AG08395 (cell line): Measurements from ENCODE around the gene SREBF1.
"Not testable (repeated sequence)": the region's sequence is repeated elsewhere in the genome, so short reads cannot be mapped to it uniquely, and the experiment has no call there.

Source experiments
- DNase-seq: peaks from one replicate; pipeline ENCODE4 v3.0.0; 2012; ENCODE audit warnings: mixed read lengths, low spot score

The SREBF1 gene

GRCh38 chr17:17812211-17813054 is 24.4 kb downstream of the SREBF1 start:
- DNase-seq, result peak; percentile 86

- DNase-seq, result no peak
Measured at GRCh38 chr17:17811381-17812210, 25.2 kb downstream of the SREBF1 start.

GRCh38 chr17:17810895-17811248 is 25.9 kb downstream of the SREBF1 start:
- no peak for DNase-seq

GRCh38 chr17:17810084-17810894 is 26.5 kb downstream of the SREBF1 start:
- peak; percentile 66 for DNase-seq

GRCh38 chr17:17809531-17810083 is 27.2 kb downstream of the SREBF1 start:
- no peak for DNase-seq

- DNase-seq, result no peak
Measured at GRCh38 chr17:17808706-17809432, 27.9 kb downstream of the SREBF1 start.

- not testable (repeated sequence) for DNase-seq
Measured at GRCh38 chr17:17808200-17808599, 28.6 kb downstream of the SREBF1 start.

GRCh38 chr17:17807440-17807839 is 29.3 kb downstream of the SREBF1 start:
- DNase-seq, result no peak

GRCh38 chr17:17806611-17807274 is 30.0 kb downstream of the SREBF1 start:
- DNase-seq, result no peak

- DNase-seq, result no peak
Measured at GRCh38 chr17:17806035-17806434, 30.8 kb downstream of the SREBF1 start.

- no peak for DNase-seq
Measured at GRCh38 chr17:17805575-17805974, 31.2 kb downstream of the SREBF1 start.

- DNase-seq, result no peak
Measured at GRCh38 chr17:17804007-17804406, 32.8 kb downstream of the SREBF1 start.

- DNase-seq, result no peak
Measured at GRCh38 chr17:17801800-17802481, 34.8 kb downstream of the SREBF1 start.

GRCh38 chr17:17800504-17801021 is 36.2 kb downstream of the SREBF1 start:
- no peak for DNase-seq

GRCh38 chr17:17798573-17799255 is 38.1 kb downstream of the SREBF1 start:
- no peak for DNase-seq

- no peak for DNase-seq
Measured at GRCh38 chr17:17798010-17798556, 38.7 kb downstream of the SREBF1 start.

- no peak for DNase-seq
Measured at GRCh38 chr17:17797119-17797809, 39.5 kb downstream of the SREBF1 start.

- no peak for DNase-seq
Measured at GRCh38 chr17:17796787-17797061, 40.1 kb downstream of the SREBF1 start.
